IPS-18c (cell line): Measurements from ENCODE around the gene PABPN1L.

Source experiments
- H3K4me3 ChIP-seq: 2 replicates; pipeline ENCODE4 v1.7.0; 2013; ENCODE audit warnings: low read depth, mild to moderate bottlenecking, low read length, moderate library complexity; ENCODE audit not compliant: insufficient read depth
- H3K9me3 ChIP-seq: one replicate; pipeline ENCODE4 v1.6.1; 2013; ENCODE audit warnings: mild to moderate bottlenecking, low read length, moderate library complexity; ENCODE audit not compliant: control insufficient read depth, insufficient read depth

Gene PABPN1L

GRCh38 chr16:88863426-88863825 is 3.0 kb downstream of the PABPN1L start:
- Histone ChIP-seq H3K4me3 (no peak overlapping the region), H3K9me3 (no peaks in the 10 kb centered on the region)

GRCh38 chr16:88862968-88863367 is 3.5 kb downstream of the PABPN1L start:
- Histone ChIP-seq H3K9me3 (no peaks in the 10 kb centered on the region), H3K4me3 (no peak overlapping the region)

GRCh38 chr16:88861359-88861758 is 5.1 kb downstream of the PABPN1L start:
- no peaks in the 10 kb centered on the region for H3K9me3 ChIP-seq
- H3K4me3 ChIP-seq = no peak overlapping the region

- Histone ChIP-seq H3K9me3 (no peaks in the 10 kb centered on the region), H3K4me3 (no peak overlapping the region)
Measured at GRCh38 chr16:88859381-88860091, 6.9 kb downstream of the PABPN1L start.

GRCh38 chr16:88857728-88858339 is 8.6 kb downstream of the PABPN1L start:
- H3K4me3 ChIP-seq = peak overlapping the region; percentile 91
- H3K9me3 ChIP-seq = no peaks in the 10 kb centered on the region

GRCh38 chr16:88856828-88857727 is 9.4 kb downstream of the PABPN1L start, which contains the start of the genes GALNS and TRAPPC2L:
Gene GALNS, minus strand, starts transcription at chr16:88856947. Its CDS starts 70 bp downstream, at chr16:88856877.
Gene TRAPPC2L, plus strand, starts transcription at chr16:88857127. Its CDS starts 24 bp downstream, at chr16:88857151.
- no peaks in the 10 kb centered on the region for H3K9me3 ChIP-seq
- peak within 1 kb of the TSS; percentile 91 for H3K4me3 ChIP-seq

- Histone ChIP-seq H3K9me3 (peaks cover 1% of the 10 kb centered on the region), H3K4me3 (peak overlapping the region; percentile 91)
Measured at GRCh38 chr16:88856122-88856827, 10.2 kb downstream of the PABPN1L start.

- Histone ChIP-seq H3K9me3 (peaks cover 2% of the 10 kb centered on the region), H3K4me3 (peak overlapping the region; percentile 63)
Measured at GRCh38 chr16:88855736-88856121, 10.7 kb downstream of the PABPN1L start.

- Histone ChIP-seq H3K4me3 (no peak overlapping the region), H3K9me3 (peaks cover 2% of the 10 kb centered on the region)
Measured at GRCh38 chr16:88855176-88855575, 11.3 kb downstream of the PABPN1L start.

- H3K4me3 ChIP-seq = no peak overlapping the region
- peaks cover 2% of the 10 kb centered on the region for H3K9me3 ChIP-seq
Measured at GRCh38 chr16:88854306-88855111, 12.0 kb downstream of the PABPN1L start.

GRCh38 chr16:88853325-88853941 is 13.0 kb downstream of the PABPN1L start:
- no peak overlapping the region for H3K4me3 ChIP-seq
- peaks cover 2% of the 10 kb centered on the region for H3K9me3 ChIP-seq

- Histone ChIP-seq H3K9me3 (peaks cover 2% of the 10 kb centered on the region), H3K4me3 (no peak overlapping the region)
Measured at GRCh38 chr16:88851616-88852015, 14.8 kb downstream of the PABPN1L start.

GRCh38 chr16:88850531-88851199 is 15.8 kb downstream of the PABPN1L start:
- Histone ChIP-seq H3K4me3 (no peak overlapping the region), H3K9me3 (peaks cover 2% of the 10 kb centered on the region)

- H3K4me3 ChIP-seq = no peak overlapping the region
- peaks cover 2% of the 10 kb centered on the region for H3K9me3 ChIP-seq
Measured at GRCh38 chr16:88848557-88848956, 17.9 kb downstream of the PABPN1L start.

- Histone ChIP-seq H3K4me3 (no peak overlapping the region), H3K9me3 (peaks cover 2% of the 10 kb centered on the region)
Measured at GRCh38 chr16:88847654-88848053, 18.8 kb downstream of the PABPN1L start.
